Duodenal mucosa (tissue), 2 donors: ENCODE data around the gene MAP3K10.

ENCODE experiments used
- H3K27ac ChIP-seq: one replicate; pipeline ENCODE4 v1.7.0; 2013; ENCODE audit warnings: low read depth, low read length
- H3K27me3 ChIP-seq, 2 donors: one replicate each; pipeline ENCODE4 v1.7.0; 2013; ENCODE audit warnings: low read length in 2 of 2, control low read depth in 1 of 2; ENCODE audit not compliant: insufficient read depth in 2 of 2, control insufficient read depth in 1 of 2
- H3K36me3 ChIP-seq, 2 donors: one replicate each; pipeline ENCODE4 v1.7.0; 2013; ENCODE audit warnings: low read length in 2 of 2, control low read depth in 1 of 2; ENCODE audit not compliant: insufficient read depth in 2 of 2, control insufficient read depth in 1 of 2
- H3K4me1 ChIP-seq, 2 donors: one replicate each; pipeline ENCODE4 v1.7.0; 2013; ENCODE audit warnings: low read length in 2 of 2, control low read depth in 1 of 2; ENCODE audit not compliant: insufficient read depth in 2 of 2, control insufficient read depth in 1 of 2
- H3K4me3 ChIP-seq, 2 donors: one replicate each; pipeline ENCODE4 v1.7.0; 2013; ENCODE audit warnings: low read length in 2 of 2, low read depth in 1 of 2
- H3K9ac ChIP-seq, 2 donors: one replicate each; pipeline ENCODE4 v1.7.0; 2013; ENCODE audit warnings: low read length in 2 of 2, low read depth in 1 of 2
- H3K9me3 ChIP-seq, 2 donors: one replicate each; pipeline ENCODE4 v1.7.0; 2013; ENCODE audit warnings: low read length in 2 of 2, control low read depth in 1 of 2; ENCODE audit not compliant: control insufficient read depth in 1 of 2

The MAP3K10 gene

GRCh38 chr19:40232949-40233810 lies 42.0 kb downstream of the MAP3K10 start:
- Histone ChIP-seq H3K27ac (no peak overlapping the region), H3K36me3 (peaks cover 16 to 41% of the 10 kb centered on the region in 2 donors), H3K9ac (no peak overlapping the region), H3K4me3 (no peak overlapping the region), H3K4me1 (peaks cover 0 to 7% of the 10 kb centered on the region in 2 donors), H3K9me3 (no peaks in the 10 kb centered on the region), H3K27me3 (no peaks in the 10 kb centered on the region)

GRCh38 chr19:40233811-40234389 lies 42.7 kb downstream of the MAP3K10 start:
- Histone ChIP-seq H3K27ac (no peak overlapping the region), H3K4me3 (no peak overlapping the region), H3K9me3 (no peaks in the 10 kb centered on the region), H3K36me3 (peaks cover 19 to 48% of the 10 kb centered on the region in 2 donors), H3K9ac (no peak overlapping the region), H3K4me1 (peaks cover 0 to 7% of the 10 kb centered on the region in 2 donors), H3K27me3 (no peaks in the 10 kb centered on the region)

GRCh38 chr19:40234429-40235237 lies 43.4 kb downstream of the MAP3K10 start:
- Histone ChIP-seq H3K4me1 (peaks cover 0 to 7% of the 10 kb centered on the region in 2 donors), H3K27me3 (no peaks in the 10 kb centered on the region), H3K9ac (no peak overlapping the region), H3K27ac (no peak overlapping the region), H3K9me3 (no peaks in the 10 kb centered on the region), H3K36me3 (peaks cover 26 to 55% of the 10 kb centered on the region in 2 donors), H3K4me3 (no peak overlapping the region)

- peaks cover 34 to 63% of the 10 kb centered on the region in 2 donors for H3K36me3 ChIP-seq
- H3K27me3 ChIP-seq, result no peaks in the 10 kb centered on the region
- no peak overlapping the region for H3K27ac ChIP-seq
- no peaks in the 10 kb centered on the region for H3K9me3 ChIP-seq
- no peak overlapping the region for H3K9ac ChIP-seq
- H3K4me1 ChIP-seq, result peaks cover 0 to 7% of the 10 kb centered on the region in 2 donors
- no peak overlapping the region for H3K4me3 ChIP-seq
Observed at GRCh38 chr19:40235238-40236025, 44.2 kb downstream of the MAP3K10 start.

- H3K9me3 ChIP-seq, result no peaks in the 10 kb centered on the region
- no peak overlapping the region for H3K9ac ChIP-seq
- H3K4me1 ChIP-seq, result peaks cover 0 to 7% of the 10 kb centered on the region in 2 donors
- no peaks in the 10 kb centered on the region for H3K27me3 ChIP-seq
- no peak overlapping the region for H3K27ac ChIP-seq
- no peak overlapping the region for H3K4me3 ChIP-seq
- H3K36me3 ChIP-seq, result peaks cover 36 to 69% of the 10 kb centered on the region in 2 donors
Observed at GRCh38 chr19:40236026-40236355, 44.8 kb downstream of the MAP3K10 start.

- no peak overlapping the region for H3K27ac ChIP-seq
- peaks cover 38 to 72% of the 10 kb centered on the region in 2 donors for H3K36me3 ChIP-seq
Observed at GRCh38 chr19:40236366-40236765, 45.1 kb downstream of the MAP3K10 start.

GRCh38 chr19:40237791-40238190 lies 46.6 kb downstream of the MAP3K10 start:
- Histone ChIP-seq H3K4me3 (no peak overlapping the region), H3K4me1 (no peaks in the 10 kb centered on the region), H3K27me3 (no peaks in the 10 kb centered on the region), H3K9me3 (no peaks in the 10 kb centered on the region), H3K27ac (no peak overlapping the region), H3K9ac (no peak overlapping the region), H3K36me3 (peaks cover 47 to 84% of the 10 kb centered on the region in 2 donors)

More at GRCh38 chr19:40236366-40236765, 45.1 kb downstream of the MAP3K10 start:
- H3K27me3 ChIP-seq, result no peaks in the 10 kb centered on the region
- no peaks in the 10 kb centered on the region for H3K9me3 ChIP-seq
- peaks cover 0 to 7% of the 10 kb centered on the region in 2 donors for H3K4me1 ChIP-seq
- H3K9ac ChIP-seq, result no peak overlapping the region
- no peak overlapping the region for H3K4me3 ChIP-seq

- no peak overlapping the region for H3K27ac ChIP-seq
- H3K4me3 ChIP-seq, result no peak overlapping the region
- H3K9ac ChIP-seq, result no peak overlapping the region
- peaks cover 47 to 82% of the 10 kb centered on the region in 2 donors for H3K36me3 ChIP-seq
- H3K27me3 ChIP-seq, result no peaks in the 10 kb centered on the region
- no peaks in the 10 kb centered on the region for H3K9me3 ChIP-seq
- H3K4me1 ChIP-seq, result no peaks in the 10 kb centered on the region
Observed at GRCh38 chr19:40238775-40239174, 47.5 kb downstream of the MAP3K10 start.

GRCh38 chr19:40239415-40240226 lies 48.4 kb downstream of the MAP3K10 start:
- Histone ChIP-seq H3K27ac (no peak overlapping the region), H3K27me3 (no peaks in the 10 kb centered on the region), H3K36me3 (peaks cover 47 to 75% of the 10 kb centered on the region in 2 donors)

More at GRCh38 chr19:40239415-40240226, 48.4 kb downstream of the MAP3K10 start:
- Histone ChIP-seq H3K4me3 (no peak overlapping the region), H3K4me1 (no peaks in the 10 kb centered on the region), H3K9ac (no peak overlapping the region), H3K9me3 (no peaks in the 10 kb centered on the region)
